Measurements from ENCODE around the gene CD93.

GRCh38 chr20:23048283-23049200 is 37.6 kb downstream of the CD93 start:
- peak in 1 of 2 donors; percentile 21 for TF ChIP-seq POLR2AphosphoS5 (IDR thresholded peaks at IDR 0.05)
- peak; percentile 36 to 55 (median 40) for TF ChIP-seq CTCF (IDR thresholded peaks at IDR 0.05)

Measured in esophagus muscularis mucosa (tissue), 3 donors.